Fibroblast of lung (primary cell): ENCODE measurements around the gene LPIN1.

Experiments
- CTCF ChIP-seq, 2 donors: IDR thresholded peaks in 1 of 2; conservative IDR thresholded peaks in 1 of 2; 1 replicate in 1 of 2; 2 replicates in 1 of 2; pipeline ENCODE4 v1.5.1; 2011 to 2012; ENCODE audit warnings: low read length in 2 of 2, control low read depth in 1 of 2, inconsistent platforms in 1 of 2, low read depth in 1 of 2, mild to moderate bottlenecking in 1 of 2
- EZH2 ChIP-seq: IDR thresholded peaks from 2 replicates; pipeline ENCODE4 v1.5.1; 2012; ENCODE audit warnings: low read length, control low read depth, mild to moderate bottlenecking; ENCODE audit errors: missing control alignments

GRCh38 chr2:11696736-11697102, 49.7 kb upstream of the LPIN1 start:
- TF ChIP-seq CTCF (conservative IDR thresholded peaks at IDR 0.05 in 1 of 2, IDR thresholded peaks at IDR 0.05 in 1 of 2; ENCODE audit: low read depth in 1 of 2, low read length in 2 of 2) (no peak), EZH2 (no peak)
